Prostate gland (tissue), 2 donors: ENCODE results near the gene ACKR3. TPM values are rescaled to one million over a fixed set of nuclear protein-coding genes. Genes with fewer than 3 reads are reported as not detected.

Experiments
- DNase-seq: peaks from one replicate; pipeline ENCODE4 v3.0.0-alpha.2; 2019; ENCODE audit warnings: low spot score
- H3K27ac ChIP-seq, 2 donors: fragments of 200-600 bp; sonication (generic); 2 replicates each; pipeline ENCODE4 v1.5.1; 2017 to 2019
- H3K27me3 ChIP-seq: fragments of 200-600 bp; sonication (generic); replicated peaks from 2 replicates; pipeline ENCODE4 v1.5.1; 2019; ENCODE audit not compliant: insufficient read depth
- H3K36me3 ChIP-seq, 2 donors: fragments of 200-600 bp; sonication (generic); 1 replicate in 1 of 2; 2 replicates in 1 of 2; pipeline versions ENCODE4 v1.5.1 to v1.8.1; 2017 to 2019
- H3K4me1 ChIP-seq: fragments of 200-600 bp; sonication (generic); replicated peaks from 2 replicates; pipeline ENCODE4 v1.5.1; 2019
- H3K4me3 ChIP-seq, 2 donors: fragments of 200-600 bp; sonication (generic); 2 replicates each; pipeline ENCODE4 v1.5.1; 2017 to 2019
- H3K9me3 ChIP-seq: fragments of 200-600 bp; sonication (generic); 2 replicates; pipeline ENCODE4 v1.5.1; 2017
- POLR2A ChIP-seq: fragments of 450-650 bp; IDR thresholded peaks from one replicate; pipeline ENCODE4 v1.6.1; 2016; ENCODE audit warnings: antibody characterized with exemption, mild to moderate bottlenecking
- POLR2AphosphoS5 ChIP-seq: sonication (generic); formaldehyde crosslinking; IDR thresholded peaks from one replicate; pipeline ENCODE4 v1.6.1; 2017; ENCODE audit warnings: antibody characterized with exemption
- WGBS: methylation state at CpG from one replicate; pipeline ENCODE4 v1.1.5; 2018; 5-methylcytosine and 5-hydroxymethylcytosine counted together
- intact Hi-C: fragments of 100-400 bp; cut with DNase I; formaldehyde crosslinking; loops from one replicate; pipeline ENCODE4 v1.14.2; 2022
- total RNA-seq, 2 donors: library from RNA; depleted of rRNA; stranded (reverse); fragments of >200 nt; gene quantifications; one replicate each; pipeline ENCODE4 v1.1.0, GENCODE V29; 2016
- TF ChIP-seq, protein P1 (sequence below), 4 experiments: fragments of 200-600 bp in 2 of 4; fragments of 450-650 bp in 2 of 4; sonication (generic) in 2 of 4; IDR thresholded peaks; 1 replicate in 3 of 4; 2 replicates in 1 of 4; pipeline ENCODE4 v1.5.1; 2016 to 2019; ENCODE audit warnings: antibody characterized with exemption in 4 of 4, mild to moderate bottlenecking in 2 of 4, moderate library complexity in 2 of 4

ACKR3 gene
- total RNA-seq, 2 donors from 2014 or later: 2.1 to 19.2 TPM

- intact Hi-C loops: no loop called here
- H3K27me3 ChIP-seq: no peaks in the 10 kb centered on the region
- DNase-seq: no peak
- H3K9me3 ChIP-seq: no peaks in the 10 kb centered on the region
- H3K4me3 ChIP-seq: no peak overlapping the region
- H3K4me1 ChIP-seq: no peaks in the 10 kb centered on the region
- 72% methylated on average over 9 of the region's 9 CpGs for WGBS
- no peaks in the 10 kb centered on the region for H3K36me3 ChIP-seq
- no peak overlapping the region for H3K27ac ChIP-seq
- TF ChIP-seq, protein P1, sequence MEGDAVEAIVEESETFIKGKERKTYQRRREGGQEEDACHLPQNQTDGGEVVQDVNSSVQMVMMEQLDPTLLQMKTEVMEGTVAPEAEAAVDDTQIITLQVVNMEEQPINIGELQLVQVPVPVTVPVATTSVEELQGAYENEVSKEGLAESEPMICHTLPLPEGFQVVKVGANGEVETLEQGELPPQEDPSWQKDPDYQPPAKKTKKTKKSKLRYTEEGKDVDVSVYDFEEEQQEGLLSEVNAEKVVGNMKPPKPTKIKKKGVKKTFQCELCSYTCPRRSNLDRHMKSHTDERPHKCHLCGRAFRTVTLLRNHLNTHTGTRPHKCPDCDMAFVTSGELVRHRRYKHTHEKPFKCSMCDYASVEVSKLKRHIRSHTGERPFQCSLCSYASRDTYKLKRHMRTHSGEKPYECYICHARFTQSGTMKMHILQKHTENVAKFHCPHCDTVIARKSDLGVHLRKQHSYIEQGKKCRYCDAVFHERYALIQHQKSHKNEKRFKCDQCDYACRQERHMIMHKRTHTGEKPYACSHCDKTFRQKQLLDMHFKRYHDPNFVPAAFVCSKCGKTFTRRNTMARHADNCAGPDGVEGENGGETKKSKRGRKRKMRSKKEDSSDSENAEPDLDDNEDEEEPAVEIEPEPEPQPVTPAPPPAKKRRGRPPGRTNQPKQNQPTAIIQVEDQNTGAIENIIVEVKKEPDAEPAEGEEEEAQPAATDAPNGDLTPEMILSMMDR (IDR thresholded peaks at IDR 0.05): no peak
- TF ChIP-seq POLR2AphosphoS5 (no peak), POLR2A (no peak)
Measured at GRCh38 chr2:236600892-236601291, 31.3 kb downstream of the ACKR3 start.

DNA sequence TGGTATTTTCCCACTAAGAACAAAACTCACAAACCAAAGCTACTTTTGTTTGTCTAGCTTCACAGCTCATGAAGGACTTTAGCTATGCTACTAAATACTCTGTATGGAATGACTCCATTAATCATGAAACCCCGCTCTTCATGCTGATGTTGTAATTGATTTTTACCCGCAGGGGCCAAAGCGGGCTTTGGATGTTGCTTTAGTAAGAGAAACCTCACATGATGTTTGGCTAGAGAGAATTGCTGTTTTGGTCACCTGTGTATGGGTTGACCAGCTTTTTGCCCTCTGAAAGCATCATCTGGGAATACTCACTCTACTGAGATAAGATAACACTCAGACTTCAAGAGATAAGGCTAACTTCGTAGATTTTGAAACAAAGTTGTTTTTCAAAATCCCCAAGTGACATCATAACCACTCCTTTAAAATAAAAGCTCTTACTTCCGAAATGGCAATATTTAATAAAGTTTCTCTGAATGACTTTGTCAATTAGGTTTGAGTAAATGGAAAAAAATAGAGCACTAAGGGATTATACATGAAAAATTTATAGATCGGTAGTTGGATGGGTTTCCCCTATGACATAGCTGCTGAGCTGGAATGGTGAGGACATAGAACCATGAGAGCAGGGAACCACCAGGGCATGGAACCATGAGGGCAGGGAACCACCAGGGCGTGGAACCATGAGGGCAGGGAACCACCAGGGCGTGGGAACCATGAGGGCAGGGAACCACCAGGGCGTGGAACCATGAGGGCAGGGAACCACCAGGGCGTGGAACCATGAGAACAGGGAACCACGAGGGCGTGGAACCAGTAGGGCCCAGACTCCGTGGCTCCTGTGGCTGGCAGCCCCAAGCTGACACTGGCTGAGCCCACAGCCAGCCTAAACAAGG, 31.9 kb downstream of the ACKR3 start:
- Histone ChIP-seq H3K27ac (no peak overlapping the region), H3K4me1 (no peaks in the 10 kb centered on the region), H3K9me3 (no peaks in the 10 kb centered on the region), H3K36me3 (no peaks in the 10 kb centered on the region), H3K4me3 (no peak overlapping the region), H3K27me3 (no peaks in the 10 kb centered on the region)
- DNase-seq: no peak
- WGBS: 87% methylated on average over 13 of the region's 13 CpGs
- TF ChIP-seq, protein P1 (IDR thresholded peaks at IDR 0.05): no peak
- intact Hi-C loops: no loop called here

DNA sequence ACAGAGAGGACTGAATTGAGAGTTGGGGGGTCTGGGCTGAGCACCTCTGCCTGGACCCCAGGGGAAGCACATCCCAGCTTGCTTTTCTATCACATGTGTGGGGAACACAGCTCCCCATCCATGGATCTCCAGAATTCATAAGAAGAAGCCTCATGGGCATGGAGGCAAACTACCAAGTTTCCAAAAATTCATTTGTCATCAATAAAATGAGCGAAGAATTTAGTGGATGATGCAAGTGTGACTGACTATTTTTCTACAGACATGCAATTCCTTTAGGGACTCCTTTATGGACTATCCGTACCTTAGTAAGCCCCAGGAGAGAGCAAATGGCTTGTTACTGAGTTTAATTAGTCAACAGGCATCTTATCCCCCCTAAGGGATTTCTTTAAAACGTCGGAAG, 33.1 kb downstream of the ACKR3 start:
- intact Hi-C loops: no loop called here
- Histone ChIP-seq H3K27me3 (no peaks in the 10 kb centered on the region), H3K36me3 (no peaks in the 10 kb centered on the region), H3K27ac (no peak overlapping the region), H3K9me3 (no peaks in the 10 kb centered on the region), H3K4me3 (no peak overlapping the region), H3K4me1 (no peaks in the 10 kb centered on the region)
- TF ChIP-seq POLR2A (no peak), POLR2AphosphoS5 (no peak)
- TF ChIP-seq, protein P1 (IDR thresholded peaks at IDR 0.05): no peak
- WGBS: 86% methylated on average over 4 of the region's 4 CpGs
- no peak for DNase-seq

- TF ChIP-seq POLR2AphosphoS5: no peak
- TF ChIP-seq, protein P1 (IDR thresholded peaks at IDR 0.05): no peak
- TF ChIP-seq POLR2A: no peak
Measured at GRCh38 chr2:236603361-236604015, 33.9 kb downstream of the ACKR3 start.

More at GRCh38 chr2:236603361-236604015, 33.9 kb downstream of the ACKR3 start:
- Histone ChIP-seq H3K27ac (no peak overlapping the region), H3K4me3 (no peak overlapping the region), H3K9me3 (no peaks in the 10 kb centered on the region), H3K36me3 (no peaks in the 10 kb centered on the region), H3K27me3 (no peaks in the 10 kb centered on the region), H3K4me1 (no peaks in the 10 kb centered on the region)
- no peak for DNase-seq
- intact Hi-C loops: no loop called here
- WGBS: 93% methylated on average over 15 of the region's 15 CpGs
